ENCODE measurements around the gene GNS. TPM values are rescaled to one million over a fixed set of nuclear protein-coding genes. Genes with fewer than 3 reads are reported as not detected.

The GNS gene
- total and polyA plus RNA-seq, 2 of the 13 experiments (the other 11 are each of a cell fraction or from before 2014, with no cell fraction given), result 49.8 to 51.0 TPM

DNA sequence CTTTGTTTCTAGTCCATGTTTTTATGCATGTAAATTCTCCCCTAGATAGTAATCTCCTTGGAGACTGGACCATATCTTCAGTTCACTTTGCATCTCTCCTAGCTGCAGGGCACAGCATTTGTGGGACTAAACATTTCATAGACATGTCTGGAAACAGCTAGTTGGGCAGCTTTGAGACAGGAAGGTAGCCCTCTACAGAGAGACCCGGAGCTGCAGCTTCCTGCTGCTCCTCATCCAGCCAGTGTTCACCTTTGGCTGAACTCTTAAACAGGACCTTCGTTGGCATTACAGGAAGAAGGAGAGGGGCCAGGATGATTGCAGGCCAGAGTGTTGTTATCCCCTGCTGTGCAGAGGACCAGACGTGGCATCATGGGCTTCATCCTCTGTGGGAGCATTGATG, 52.9 kb downstream of the GNS start:
- DNase-seq (ENCODE audit: low spot score), result no peak
- Histone ChIP-seq H3K4me2 (ENCODE audit: low read depth, low read length) (no peak overlapping the region), H3K27me3 (ENCODE audit: control insufficient read depth in 1 of 2, insufficient read depth in 2 of 2, low read length in 2 of 2) (no peaks in the 10 kb centered on the region), H3K9ac (ENCODE audit: insufficient read depth, low read depth, low read length) (no peak overlapping the region), H3K4me1 (ENCODE audit: insufficient read depth, low read length) (peaks cover 13% of the 10 kb centered on the region), H3K9me3 (ENCODE audit: low read length) (no peaks in the 10 kb centered on the region), H3K36me3 (replicated peaks in 1 of 2; ENCODE audit: control insufficient read depth in 1 of 2, insufficient read depth in 2 of 2, low read length in 2 of 2) (no peaks in the 10 kb centered on the region), H3K27ac (ENCODE audit: extremely low read length, insufficient read depth, low read length) (no peak overlapping the region), H4K20me1 (ENCODE audit: insufficient read depth, low read length) (no peaks in the 10 kb centered on the region), H2AFZ (ENCODE audit: low read length) (no peak overlapping the region), H3K79me2 (ENCODE audit: insufficient read depth, low read length) (no peaks in the 10 kb centered on the region), H3K4me3 (replicated peaks in 1 of 3; ENCODE audit: insufficient read depth in 1 of 3, low read depth in 2 of 3, low read length in 3 of 3) (no peak overlapping the region)
- no TSS peak for BruUV-seq (replicated peaks)
- intact Hi-C loops (cut with micrococcal nuclease; ENCODE audit: unreplicated experiment), result no loop called here
- 56% methylated on average over 3 of the region's 3 CpGs for WGBS (ENCODE audit: low lambda C conversion rate)
- ChIA-PET POLR2A (no interaction called here), CTCF (ENCODE audit: low intra/inter-chr PET ratio, low total read pairs) (no interaction called here)
- in situ Hi-C loops (cut with HindIII; ENCODE audit: extremely low pct_ligation_motif_present, low pct_unique_long_range_greater_than_20kb), result no loop called here
- peak; percentile 55 for ATAC-seq
- TF ChIP-seq JUND (CRISPR knock-in tag; IDR thresholded peaks at IDR 0.05) (no peak), SP1 (IDR thresholded peaks at IDR 0.05) (no peak), SP1 (CRISPR knock-in tag; IDR thresholded peaks at IDR 0.05) (no peak), ZSCAN31 (CRISPR knock-in tag; IDR thresholded peaks at IDR 0.05; ENCODE audit: low read depth) (no peak), BORCS8-MEF2B (CRISPR knock-in tag; IDR thresholded peaks at IDR 0.05) (no peak), NFIB (CRISPR knock-in tag; IDR thresholded peaks at IDR 0.05; ENCODE audit: borderline replicate concordance) (no peak)
- TF ChIP-seq, protein P1, sequence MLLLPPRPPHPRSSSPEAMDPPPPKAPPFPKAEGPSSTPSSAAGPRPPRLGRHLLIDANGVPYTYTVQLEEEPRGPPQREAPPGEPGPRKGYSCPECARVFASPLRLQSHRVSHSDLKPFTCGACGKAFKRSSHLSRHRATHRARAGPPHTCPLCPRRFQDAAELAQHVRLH (CRISPR knock-in tag; IDR thresholded peaks at IDR 0.05; ENCODE audit: borderline replicate concordance, low read depth), result no peak
- no peak for FAIRE-seq

DNA sequence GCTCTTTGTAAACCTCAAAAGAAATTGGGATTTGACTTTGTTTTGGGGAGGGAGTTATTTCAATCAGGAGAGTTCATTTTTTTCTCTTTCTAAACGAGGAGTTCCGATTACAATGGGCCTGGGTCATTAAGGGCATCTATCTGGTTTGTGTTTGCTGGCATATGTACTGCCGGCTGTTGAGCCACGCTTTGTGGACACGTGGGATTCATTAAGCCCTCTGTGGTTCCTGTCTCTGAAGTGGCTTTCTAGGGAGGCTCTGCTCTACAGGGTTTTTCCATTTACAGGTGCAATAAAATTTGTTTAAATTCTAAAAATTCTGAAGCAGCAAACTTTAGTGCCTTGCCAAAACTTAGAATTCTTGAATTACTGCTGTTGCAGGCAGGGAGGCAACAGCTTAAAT, 57.9 kb downstream of the GNS start:
- POLR2A ChIA-PET, result no interaction called here
- DNase-seq (ENCODE audit: low spot score), result no peak
- TF ChIP-seq FOXO1 (CRISPR knock-in tag; IDR thresholded peaks at IDR 0.05) (no peak), YY1 (IDR thresholded peaks at IDR 0.05; ENCODE audit: insufficient read depth, insufficient replicate concordance, low read depth, low read length) (no peak), ZFP62 (CRISPR knock-in tag; IDR thresholded peaks at IDR 0.05) (no peak), HOXD1 (CRISPR knock-in tag; IDR thresholded peaks at IDR 0.05) (no peak), TOE1 (CRISPR knock-in tag; IDR thresholded peaks at IDR 0.05) (no peak), ATF1 (CRISPR knock-in tag; IDR thresholded peaks at IDR 0.05) (no peak), BCLAF1 (IDR thresholded peaks at IDR 0.05) (no peak), FOXO4 (CRISPR knock-in tag; conservative IDR thresholded peaks at IDR 0.05) (no peak), ISX (CRISPR knock-in tag; conservative IDR thresholded peaks at IDR 0.05) (no peak), KDM6A (CRISPR knock-in tag; IDR thresholded peaks at IDR 0.05; ENCODE audit: low read depth) (no peak)

More for the DNA sequence above, 57.9 kb downstream of the GNS start:
- peaks cover 0 to 1% of the 10 kb centered on the region in 2 experiments; a peak in 2 of 5 replicates for H3K36me3 ChIP-seq (replicated peaks in 1 of 2; ENCODE audit: control insufficient read depth in 1 of 2, insufficient read depth in 2 of 2, low read length in 2 of 2)
- intact Hi-C loops (cut with micrococcal nuclease; ENCODE audit: unreplicated experiment) (no loop called here), in situ Hi-C loops (cut with HindIII; ENCODE audit: extremely low pct_ligation_motif_present, low pct_unique_long_range_greater_than_20kb) (no loop called here)
- no peak overlapping the region for H2AFZ ChIP-seq (ENCODE audit: low read length)
- no peaks in the 10 kb centered on the region for H3K9me3 ChIP-seq (ENCODE audit: low read length)
- no peak overlapping the region for H3K4me2 ChIP-seq (ENCODE audit: low read depth, low read length)
- H4K20me1 ChIP-seq (ENCODE audit: insufficient read depth, low read length), result no peaks in the 10 kb centered on the region
- no peak overlapping the region for H3K4me3 ChIP-seq (replicated peaks in 1 of 3; ENCODE audit: insufficient read depth in 1 of 3, low read depth in 2 of 3, low read length in 3 of 3)
- H3K27me3 ChIP-seq (ENCODE audit: control insufficient read depth in 1 of 2, insufficient read depth in 2 of 2, low read length in 2 of 2), result no peaks in the 10 kb centered on the region
- BruUV-seq (replicated peaks), result no TSS peak
- FAIRE-seq, result no peak
- H3K4me1 ChIP-seq (ENCODE audit: insufficient read depth, low read length), result peaks cover 6% of the 10 kb centered on the region
- H3K79me2 ChIP-seq (ENCODE audit: insufficient read depth, low read length), result no peaks in the 10 kb centered on the region
- CTCF ChIA-PET (ENCODE audit: low intra/inter-chr PET ratio, low total read pairs), result no interaction called here
- H3K9ac ChIP-seq (ENCODE audit: insufficient read depth, low read depth, low read length), result no peak overlapping the region
- ATAC-seq, result no peak
- 95% methylated on average over 5 of the region's 5 CpGs for WGBS (ENCODE audit: low lambda C conversion rate)
- no peak overlapping the region for H3K27ac ChIP-seq (ENCODE audit: extremely low read length, insufficient read depth, low read length)

Measured in HepG2 (cell line).